Activated effector memory CD4-positive, alpha-beta T cell treated with anti-CD3 and anti-CD28 coated beads, Interleukin-2, amount 50 U/mL, for 16 hours (primary cell): ENCODE data around the gene PES1.
"Not testable (repeated sequence)": the region's sequence is repeated elsewhere in the genome, so short reads cannot be mapped to it uniquely, and the experiment has no call there.

Experiments
- DNase-seq: peaks from one replicate; pipeline ENCODE4 v3.0.0-alpha.2; 2020

The PES1 gene

DNA sequence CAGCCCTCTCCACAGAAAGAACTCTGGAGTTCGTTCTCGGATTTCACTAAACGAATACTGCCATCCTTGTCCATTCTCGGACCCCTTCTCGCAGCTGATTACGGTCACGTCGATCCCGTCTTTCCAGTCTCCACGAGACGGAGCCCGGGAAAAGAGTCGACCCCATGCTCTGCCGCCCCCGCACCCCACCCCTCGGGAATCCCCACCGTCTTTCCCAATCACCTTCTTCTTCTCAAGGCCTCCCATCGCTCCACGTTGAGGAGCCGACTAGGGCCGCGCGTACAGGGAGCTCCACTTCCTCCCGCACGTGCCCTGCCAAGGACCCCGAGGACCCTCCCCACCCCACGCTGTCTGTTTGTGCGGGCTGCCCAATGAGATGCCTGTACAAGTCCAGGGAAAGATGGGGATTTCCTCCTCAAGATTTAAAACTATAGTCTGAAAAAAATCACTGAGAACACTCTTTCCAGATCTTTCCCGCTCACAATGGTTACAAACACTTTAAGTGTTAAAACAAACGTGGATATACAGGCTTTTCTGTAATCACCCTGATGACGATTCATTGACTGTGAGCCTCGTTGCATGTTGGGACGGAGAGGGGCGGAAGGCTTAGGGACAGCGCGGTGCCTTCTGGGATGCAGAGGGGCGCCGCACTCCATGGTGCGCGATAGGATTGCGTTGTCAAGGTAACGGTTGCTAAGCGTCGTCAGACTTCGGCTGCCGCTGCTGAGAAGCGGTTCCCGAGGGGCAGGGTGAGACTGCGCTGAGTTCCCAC lies at the start of gene PES1:
Gene PES1 (minus strand): TSS at position 323 of the 772 bp plus-strand sequence. CDS start 77 bp downstream, at position 246.
- DNase-seq: peak; percentile 97

DNA sequence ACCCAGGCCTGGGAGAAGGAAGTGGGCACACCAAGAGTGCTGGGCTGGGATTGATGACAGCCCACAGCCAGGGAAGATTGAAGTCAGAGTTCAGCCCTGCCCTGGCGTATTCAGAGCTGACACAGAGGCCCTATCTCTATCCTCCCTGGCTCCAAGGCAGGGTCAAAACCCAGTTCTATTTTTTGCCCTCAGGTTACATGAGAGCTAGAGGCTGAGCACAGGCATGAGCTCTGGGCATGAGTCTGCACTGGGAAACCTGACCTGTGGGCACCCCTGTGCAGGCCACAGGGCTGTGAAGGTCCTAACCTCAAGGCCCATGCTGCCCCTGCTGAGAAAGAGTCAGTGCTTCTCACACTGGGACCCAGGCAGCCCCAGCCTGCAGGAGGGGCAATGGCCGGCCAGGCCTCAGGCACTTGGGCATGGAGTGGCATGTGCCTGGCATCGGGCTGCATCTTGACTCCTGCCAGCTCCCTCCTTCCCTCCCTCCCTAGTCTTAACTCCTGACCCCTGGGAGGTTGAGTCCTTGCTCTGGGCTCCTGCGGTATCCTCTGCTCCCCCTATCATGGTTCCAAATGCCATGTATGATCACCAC lies 49.2 kb upstream of the PES1 start:
- DNase-seq: no peak

GRCh38 chr22:30640361-30640760 lies 48.7 kb upstream of the PES1 start:
- DNase-seq: no peak

DNA sequence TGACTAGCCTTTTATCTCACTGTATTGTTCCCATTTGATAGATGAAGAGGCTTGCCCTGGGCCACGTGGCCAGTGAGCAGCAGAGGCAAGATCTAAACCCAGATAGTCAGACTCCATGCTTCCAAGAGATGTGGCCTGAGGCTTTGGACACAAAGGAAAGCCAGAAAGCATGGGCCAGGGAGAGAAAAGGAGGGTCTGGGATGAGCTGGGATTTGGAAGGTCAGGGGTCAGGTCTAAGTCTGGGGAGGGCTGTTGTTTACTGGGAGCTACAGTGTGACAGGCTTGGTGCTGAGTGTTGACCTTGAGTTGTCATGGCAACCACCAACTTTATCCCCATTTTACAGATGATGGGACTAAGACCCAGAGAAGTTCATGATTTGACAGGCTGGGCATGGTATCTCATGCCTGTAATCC lies 46.0 kb upstream of the PES1 start:
- DNase-seq: no peak

DNA sequence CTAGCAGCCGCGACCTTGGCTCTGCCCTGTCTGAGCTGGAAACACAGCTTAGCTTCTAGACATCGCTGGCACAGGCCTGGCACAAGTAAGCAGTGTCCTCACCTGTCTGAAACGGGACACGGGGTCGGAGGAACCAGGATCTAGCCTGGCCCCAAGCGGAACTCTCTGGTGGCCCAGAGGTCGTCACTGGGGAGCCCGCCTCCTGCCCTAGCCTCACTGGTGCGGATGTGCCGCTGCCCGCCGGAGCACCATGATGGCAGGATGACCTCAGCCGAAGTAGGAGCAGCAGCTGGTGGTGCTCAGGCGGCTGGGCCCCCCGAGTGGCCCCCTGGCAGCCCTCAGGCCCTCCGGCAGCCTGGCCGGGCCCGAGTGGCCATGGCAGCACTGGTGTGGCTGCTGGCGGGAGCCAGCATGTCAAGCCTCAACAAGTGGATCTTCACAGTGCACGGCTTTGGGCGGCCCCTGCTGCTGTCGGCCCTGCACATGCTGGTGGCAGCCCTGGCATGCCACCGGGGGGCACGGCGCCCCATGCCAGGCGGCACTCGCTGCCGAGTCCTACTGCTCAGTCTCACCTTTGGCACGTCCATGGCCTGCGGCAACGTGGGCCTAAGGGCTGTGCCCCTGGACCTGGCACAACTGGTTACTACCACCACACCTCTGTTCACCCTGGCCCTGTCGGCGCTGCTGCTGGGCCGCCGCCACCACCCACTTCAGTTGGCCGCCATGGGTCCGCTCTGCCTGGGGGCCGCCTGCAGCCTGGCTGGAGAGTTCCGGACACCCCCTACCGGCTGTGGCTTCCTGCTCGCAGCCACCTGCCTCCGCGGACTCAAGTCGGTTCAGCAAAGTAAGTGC lies 44.7 kb upstream of the PES1 start:
- peak; percentile 72 for DNase-seq

DNA sequence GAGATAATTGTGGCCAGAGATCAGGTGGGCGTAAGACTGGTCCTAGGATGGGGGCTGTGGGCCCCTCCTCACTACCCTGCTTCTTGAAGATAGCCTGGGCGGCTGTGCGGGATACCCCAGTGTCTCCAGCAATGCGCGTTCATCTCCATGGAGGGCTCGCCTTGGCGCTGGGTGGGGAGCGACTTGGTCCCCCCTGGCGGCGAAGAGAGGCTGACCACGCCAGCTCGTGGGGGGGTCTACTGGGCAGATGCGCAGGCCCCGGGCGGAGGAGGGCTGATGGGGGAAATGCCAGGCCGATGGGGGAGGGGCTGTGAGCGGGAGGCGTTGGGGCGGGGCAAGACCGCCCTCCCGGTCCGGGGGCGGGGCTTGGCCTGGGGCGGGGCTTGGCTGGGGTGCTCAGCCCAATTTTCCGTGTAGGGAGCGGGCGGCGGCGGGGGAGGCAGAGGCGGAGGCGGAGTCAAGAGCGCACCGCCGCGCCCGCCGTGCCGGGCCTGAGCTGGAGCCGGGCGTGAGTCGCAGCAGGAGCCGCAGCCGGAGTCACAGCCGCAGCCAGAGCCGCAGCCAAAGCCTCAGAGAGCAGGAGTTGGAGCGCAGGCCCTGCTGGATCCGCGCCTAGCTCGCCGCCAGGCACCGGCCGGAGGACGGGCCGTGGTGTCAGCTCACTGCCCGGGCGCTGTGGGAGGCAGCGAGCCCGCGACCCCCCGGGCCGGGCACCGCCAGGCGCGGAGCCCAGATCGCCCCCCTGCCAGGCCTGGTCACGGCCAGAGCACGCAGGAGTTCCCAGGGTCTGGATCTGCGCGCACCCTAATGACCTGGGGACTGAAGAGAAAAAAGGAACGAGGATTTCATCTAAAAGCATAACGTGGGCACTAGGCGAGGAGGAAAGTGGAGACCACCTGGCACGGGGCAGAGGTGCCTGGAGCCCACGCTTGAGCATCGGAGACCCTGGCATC lies 43.8 kb upstream of the PES1 start, which contains the start of gene SLC35E4:
Gene SLC35E4 (plus strand): TSS at position 509 of the 953 bp plus-strand sequence. CDS start 670 bp downstream, outside the sequence.
- peak; percentile 98 for DNase-seq

DNA sequence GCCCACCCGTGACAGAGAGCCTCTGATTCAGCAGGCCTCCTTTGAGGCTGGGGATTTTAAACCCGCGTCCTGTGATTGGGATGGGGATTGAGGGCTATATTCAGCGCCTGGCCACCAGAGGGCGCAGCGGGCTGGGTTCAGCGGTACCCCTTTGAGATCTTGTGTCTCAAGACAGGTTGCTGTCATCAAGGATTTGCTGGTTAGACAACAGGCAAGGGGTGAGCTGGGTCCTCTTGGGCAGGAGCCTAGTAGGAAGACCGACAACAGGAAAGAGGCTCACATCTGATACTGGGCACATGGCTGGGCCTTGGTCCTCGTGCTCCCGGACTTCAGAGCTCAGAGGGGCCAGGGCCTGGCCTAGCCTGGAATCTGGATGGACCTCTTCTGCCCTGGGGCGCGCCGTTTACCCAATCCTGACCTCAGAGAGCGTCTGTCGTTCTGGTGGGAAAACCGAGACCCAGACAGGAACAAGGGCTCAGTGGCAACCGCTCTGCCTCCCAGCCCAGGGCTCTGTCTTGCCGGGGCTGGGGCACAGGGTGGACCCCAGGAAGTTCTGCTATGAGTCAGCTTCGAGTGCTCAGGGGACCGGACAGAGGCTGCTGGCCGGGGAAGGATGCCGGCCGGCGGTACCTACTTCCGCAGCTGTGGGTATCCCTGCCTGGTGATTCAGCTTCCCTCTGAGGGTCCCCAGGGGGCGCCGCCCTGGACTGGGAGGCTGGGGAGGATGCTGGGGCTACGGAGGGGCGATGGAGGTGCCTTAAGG lies 42.9 kb upstream of the PES1 start:
- peak; percentile 97 for DNase-seq

GRCh38 chr22:30631469-30631868 lies 39.8 kb upstream of the PES1 start:
- not testable (repeated sequence) for DNase-seq

DNA sequence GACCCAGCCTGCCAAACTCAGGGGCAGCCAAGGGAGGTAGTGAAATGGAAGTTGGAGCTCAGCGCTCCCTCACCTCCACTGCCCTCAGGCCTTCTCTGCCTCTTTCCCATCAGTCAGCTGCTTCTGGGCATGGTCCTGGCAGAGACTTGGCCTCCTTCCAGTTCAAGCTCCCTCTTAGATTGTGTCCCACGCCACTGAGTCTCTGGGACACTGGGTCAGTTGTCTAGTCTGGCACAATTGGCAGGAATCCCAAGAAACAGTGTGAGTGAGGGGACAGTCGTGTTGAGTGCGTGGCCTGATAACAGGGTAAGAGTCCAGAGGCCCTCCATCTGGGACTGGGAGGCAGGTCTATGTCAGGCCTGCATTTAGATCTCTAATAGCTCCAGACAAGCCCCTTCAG lies 36.8 kb upstream of the PES1 start:
- DNase-seq: no peak

- no peak for DNase-seq
These were observed 35.8 kb upstream of the PES1 start for GRCh38 chr22:30627471-30627870.

GRCh38 chr22:30626413-30626812 lies 34.7 kb upstream of the PES1 start:
- no peak for DNase-seq

DNA sequence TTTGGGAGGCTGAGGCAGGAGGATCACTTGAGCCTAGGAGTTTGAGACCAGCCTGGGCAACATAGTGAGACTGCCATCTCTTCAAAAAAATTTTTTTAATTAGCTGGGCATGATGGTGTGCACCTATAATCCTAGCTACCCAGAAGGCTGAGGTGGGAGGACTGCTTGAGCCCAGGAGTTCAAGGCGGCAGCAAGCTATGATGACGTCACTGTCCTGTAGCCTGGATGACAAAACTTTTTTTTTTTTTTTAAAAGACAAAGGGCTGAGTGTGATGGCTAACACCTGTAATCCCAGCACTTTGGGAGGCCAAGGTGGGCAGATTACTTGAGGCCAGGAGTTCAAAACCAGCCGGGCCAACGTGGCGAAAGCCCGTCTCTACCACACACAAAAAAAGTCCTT lies 28.2 kb upstream of the PES1 start:
- not testable (repeated sequence) for DNase-seq

DNA sequence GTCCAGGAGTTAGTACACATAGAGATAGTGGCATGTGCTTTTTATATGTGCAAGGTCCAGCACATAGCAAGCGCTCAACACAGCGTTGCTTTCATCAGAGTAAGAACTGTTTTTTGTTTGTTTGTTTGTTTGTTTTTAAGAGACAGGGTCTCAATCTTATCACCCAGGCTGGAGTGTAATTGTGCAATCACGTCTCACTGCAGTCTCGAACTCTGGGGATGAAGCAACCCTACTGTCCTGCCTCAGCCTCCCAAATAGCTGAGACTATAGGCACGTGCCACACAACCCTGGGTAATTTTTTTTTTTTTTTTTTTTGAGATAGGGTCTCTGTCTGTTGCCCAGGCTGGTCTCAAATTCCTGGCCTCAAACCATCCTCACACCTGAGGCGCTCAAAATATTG lies 26.1 kb upstream of the PES1 start:
- no peak for DNase-seq

GRCh38 chr22:30615543-30615954 lies 23.8 kb upstream of the PES1 start:
- no peak for DNase-seq

DNA sequence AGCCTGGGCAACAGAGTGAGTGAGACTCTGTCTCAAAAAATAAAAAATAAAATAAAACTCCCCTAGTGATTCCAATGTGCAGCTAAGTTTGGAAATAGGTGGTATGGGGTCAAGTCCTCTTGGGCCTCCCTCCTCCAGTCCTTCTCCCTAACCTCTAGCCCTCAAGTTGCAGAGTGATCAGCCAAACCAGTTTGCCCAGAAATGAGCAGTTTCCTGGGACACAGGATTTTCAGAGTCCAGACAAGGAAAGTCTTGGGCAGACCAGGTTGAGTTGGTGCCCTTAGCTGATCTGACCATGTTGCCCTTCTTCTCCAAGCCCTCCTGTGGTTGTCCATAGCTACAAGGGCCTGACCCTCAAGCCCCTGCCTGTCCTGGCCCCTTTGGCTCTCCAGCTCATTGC lies 23.2 kb upstream of the PES1 start:
- DNase-seq: no peak

DNA sequence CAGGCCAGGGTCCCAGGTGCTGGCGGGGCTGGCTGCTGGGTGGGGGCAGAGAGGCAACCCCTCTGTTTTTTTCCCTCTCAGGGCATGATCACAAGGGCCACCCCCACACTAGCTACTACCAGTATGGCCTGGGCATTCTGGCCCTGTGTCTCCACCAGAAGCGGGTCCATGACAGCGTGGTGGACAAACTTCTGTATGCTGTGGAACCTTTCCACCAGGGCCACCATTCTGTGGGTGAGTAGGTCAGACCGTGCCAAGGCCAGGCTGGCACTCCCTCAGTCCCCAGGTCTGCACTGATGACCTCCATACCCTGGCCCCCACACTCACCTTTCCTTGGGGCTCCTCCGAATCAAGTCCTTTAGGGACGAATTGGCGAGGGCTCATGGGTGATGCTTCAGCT lies 22.6 kb upstream of the PES1 start:
- no peak for DNase-seq

GRCh38 chr22:30612789-30613188 lies 21.1 kb upstream of the PES1 start:
- no peak for DNase-seq

DNA sequence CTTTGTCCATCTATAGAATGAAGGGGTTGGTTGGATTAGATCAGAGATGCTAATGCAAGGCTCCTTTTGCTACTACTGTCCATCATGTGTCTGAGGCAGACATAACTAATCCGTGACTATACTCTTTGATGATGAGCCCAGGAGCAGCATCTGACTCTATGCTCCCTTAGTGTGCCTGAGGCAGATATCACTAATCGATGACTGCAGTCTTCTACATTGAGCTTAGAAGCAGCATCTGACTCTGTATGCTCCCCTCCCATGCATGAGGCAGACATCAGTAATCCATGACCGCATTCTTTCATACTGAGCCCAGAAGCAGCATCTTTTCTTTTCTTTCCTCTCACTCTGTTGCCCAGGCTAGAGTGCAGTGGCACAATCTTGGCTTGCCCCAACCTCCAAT lies 19.5 kb upstream of the PES1 start:
- no peak for DNase-seq

DNA sequence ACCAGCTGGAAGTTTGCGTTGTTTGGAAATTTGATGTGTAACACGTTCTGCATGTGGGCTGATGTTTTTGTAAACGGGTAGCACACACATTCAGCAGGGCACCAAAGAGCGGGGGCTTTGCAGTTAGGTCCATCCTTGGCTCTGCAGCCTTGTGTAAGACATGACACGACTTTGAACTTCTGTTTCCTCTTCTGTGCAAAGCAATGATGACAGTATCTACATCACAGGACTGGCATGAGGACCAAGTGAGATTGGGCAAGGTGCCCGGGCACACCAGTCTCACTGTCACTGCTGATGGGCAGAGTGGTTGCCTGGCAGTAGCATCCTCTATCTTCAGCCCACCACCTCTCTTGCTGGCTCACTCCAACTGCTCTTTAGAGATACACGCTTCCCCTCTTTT lies 18.6 kb upstream of the PES1 start:
- DNase-seq: no peak

DNA sequence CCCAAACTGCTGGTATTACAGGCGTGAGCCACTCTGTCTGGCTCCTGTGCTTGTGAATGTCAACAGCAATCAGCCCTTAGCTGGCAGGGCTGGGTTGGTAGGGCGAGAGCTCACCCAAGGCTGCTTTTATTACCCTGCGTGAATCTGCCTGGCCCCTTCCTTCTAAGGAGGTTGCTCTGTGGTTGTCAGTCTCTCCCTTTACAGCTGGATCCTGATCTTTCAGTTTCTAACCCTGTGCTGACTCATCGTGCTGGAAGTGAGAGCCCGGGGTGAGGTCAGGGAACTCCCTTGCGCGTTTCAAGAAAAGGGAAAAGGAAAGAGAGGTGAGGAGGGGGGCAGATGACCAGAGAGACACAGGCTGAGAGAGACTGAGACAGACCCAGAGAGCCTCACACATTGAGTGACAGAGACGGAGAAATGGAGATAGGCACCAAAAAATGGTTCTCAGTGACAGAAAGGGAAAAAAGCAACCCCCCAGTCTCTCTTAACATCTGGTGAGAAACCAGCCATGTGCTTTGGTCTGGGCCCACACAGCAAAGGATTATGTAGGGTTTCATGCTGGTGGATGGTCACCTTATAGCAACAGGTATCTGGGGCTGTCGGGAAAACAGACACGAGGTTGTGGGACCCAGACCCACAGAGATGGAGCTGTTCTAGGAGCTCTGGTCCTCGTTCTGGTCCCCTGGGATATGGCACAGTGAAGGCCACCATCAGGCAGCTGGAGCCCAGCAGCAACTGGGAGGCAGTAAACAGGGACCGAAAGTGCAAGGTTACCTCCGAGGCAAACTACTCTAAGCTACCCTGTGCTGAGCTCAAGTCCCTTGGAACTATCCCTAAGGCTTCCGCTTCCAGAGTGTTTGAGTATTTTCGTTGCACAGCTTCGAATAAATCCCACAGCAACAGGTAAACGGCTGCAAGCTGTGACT lies 17.8 kb upstream of the PES1 start:
- DNase-seq: no peak
